ENCODE data around the gene TMEM63B.
"Not testable (repeated sequence)": the region's sequence is repeated elsewhere in the genome, so short reads cannot be mapped to it uniquely, and the experiment has no call there.

Gene TMEM63B

DNA sequence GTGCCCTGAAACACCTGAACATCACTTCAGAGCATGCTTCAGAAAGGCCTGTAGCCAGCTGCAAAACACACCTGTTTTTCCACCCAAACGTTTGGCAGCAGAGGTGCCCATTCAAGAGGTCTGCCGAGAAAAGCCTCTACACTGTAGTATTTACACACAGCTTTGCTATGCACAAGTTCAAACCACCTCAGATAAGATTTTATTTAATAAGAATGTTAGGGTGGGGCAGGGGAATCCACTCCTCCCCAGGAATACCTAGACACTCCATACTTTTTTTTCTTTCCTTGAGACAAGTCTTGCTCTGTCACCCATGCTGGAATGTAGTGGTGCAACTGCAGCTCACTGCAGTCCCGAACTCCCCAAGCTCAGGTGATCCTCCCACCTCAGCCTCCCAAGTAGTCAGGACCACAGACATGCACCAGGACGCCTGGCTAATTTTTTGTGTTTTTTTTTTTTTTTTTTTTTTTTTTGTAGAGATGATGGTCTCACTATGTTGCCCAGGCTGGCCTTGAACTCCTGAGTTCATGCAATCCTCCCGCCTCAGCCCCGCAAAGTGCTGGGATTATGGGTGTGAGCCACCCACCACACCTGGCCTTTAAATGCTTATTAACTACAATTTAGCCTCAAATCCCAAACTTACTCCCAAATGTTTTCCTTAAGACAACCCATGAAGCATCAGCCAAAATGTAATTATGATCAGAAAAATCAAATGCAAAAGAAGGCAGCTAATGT is 9.8 kb upstream of the TMEM63B start:
- no peak for DNase-seq

DNA sequence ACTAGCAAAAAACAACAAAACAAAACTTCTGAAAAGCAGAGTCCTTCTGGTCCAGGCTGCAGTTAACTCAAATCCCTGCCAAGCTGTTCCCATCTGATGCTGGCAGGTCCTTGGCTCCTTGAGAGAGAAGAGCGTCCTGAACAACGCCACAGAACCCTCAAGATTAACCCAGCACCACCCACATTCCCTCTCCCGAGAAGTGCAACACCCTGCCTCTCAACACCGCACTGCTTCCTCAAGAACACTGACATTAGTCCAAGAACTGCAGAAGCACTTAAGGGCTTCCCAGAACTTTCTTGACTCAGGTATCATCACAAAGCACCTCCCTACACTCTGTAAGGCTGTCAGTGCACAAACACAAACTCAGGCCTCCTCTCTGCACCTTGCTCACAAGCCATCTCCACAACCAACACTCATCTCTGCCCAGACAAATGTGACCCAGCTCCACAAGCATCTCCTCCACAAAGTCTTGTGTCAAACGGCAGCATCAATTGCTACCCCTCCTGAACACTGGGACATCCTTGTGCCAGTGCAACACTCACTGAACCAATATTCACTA is 7.6 kb upstream of the TMEM63B start:
- DNase-seq, result no peak

DNA sequence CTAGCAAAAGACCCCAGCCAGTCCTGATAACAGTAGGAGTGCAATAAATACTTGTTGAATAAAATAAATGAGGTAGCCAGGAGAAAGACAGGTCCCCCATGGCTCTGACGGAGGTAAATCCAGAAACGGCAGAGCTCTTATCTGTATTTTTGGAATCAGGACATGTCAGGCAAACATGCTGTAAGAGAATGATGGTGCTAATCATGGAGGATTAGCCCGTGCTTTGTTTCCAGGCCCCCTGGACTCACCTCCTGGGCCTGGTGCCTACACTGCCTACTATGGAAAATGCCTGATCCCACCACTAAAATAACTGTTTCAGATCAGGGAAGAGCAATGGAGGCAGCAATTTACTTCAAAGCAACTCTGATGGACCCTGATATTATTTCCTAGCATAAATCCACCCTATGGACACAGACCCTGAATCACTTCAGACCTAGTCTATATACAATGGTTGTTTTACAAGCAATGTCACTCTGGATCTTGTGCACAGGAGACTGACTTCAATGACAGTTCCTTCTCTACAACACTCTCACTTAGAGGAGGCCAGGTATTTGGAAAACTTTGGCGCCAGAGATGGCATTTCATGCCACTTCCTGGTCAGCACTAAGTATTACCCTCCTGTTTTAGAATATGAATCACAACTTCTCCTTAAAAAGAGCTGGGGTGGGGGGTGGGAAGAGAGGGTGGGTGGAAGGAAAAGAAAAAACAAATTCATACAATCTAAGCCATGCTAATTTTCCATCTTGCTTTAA is 6.5 kb upstream of the TMEM63B start:
- no peak for DNase-seq

DNA sequence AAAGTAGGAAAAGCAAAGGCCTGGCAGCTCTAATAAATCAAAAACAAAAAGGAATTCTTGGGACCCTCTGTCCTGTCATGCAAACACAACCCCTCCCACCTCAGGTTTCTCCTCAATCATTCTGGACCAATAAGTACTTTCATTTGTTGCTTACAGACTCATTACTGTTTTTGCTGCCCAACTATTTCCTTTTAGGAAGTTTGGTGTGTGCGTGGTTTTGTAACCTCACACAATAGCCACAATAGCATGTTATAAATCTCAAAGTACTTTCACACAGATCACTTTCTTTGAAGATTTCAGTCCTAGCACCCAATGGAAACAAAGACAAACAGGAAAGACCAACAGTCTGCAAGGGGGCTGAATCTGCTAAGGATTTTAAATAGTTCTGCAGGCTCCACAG is 4.6 kb upstream of the TMEM63B start:
- DNase-seq, result no peak

DNA sequence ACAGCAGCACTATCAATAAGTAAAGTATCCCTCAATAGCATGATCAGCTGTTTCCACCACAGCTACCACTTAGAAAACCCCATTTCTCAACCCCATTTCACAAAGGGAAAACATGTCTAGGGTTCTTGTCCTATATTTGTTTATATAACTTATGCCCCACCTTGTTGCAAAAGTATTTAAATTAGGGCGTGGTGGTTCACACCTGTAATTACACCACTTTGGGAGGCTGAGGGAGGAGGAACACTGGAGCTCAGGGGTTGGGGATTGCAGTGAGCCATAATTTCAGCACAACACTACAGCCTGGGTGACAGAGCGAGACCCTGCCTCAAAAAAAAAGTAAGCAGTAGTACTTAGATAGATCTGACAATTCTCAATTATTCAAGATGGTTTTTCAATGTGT is 3.8 kb upstream of the TMEM63B start:
- no peak for DNase-seq

DNA sequence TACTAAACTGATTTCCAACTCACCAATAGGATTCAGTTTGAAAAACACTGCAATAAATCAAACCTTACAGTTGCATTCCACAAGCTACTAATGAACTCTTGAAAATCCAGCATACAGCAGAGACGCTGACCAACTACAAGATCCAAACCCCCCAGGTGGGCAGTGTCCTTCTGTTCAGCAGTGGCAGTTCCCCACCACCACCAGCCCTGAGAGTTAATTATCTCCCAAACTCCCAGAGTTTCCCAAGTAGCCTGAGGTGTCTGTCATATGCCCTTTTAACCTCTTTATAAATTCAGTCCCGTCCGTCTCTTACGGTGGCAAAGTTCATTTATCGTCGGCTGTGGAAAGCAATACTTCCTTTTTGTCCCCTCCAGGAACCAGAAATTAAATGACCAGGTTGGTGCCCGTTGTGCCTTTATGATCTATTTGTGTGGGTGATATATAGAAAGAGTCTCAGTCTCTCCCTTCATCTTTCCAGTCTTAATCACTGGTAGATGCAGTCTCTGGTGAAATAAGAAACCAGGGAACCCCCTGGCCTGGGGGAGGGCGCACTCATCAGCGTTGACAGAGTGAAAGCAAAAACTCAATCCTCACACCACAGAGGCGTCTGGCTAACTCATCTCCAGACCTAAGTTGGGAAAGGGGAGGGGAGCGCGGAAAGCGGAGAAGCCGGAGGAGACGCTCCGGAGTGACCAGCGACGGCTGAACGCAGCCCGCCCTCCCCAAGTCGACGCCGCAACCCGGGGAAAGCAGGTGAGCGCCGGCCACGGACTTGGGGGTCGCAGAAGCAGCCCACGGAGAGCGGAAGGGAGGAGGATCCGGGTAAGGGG is 819 bp upstream of the TMEM63B start:
- peak; percentile 69 for DNase-seq

DNA sequence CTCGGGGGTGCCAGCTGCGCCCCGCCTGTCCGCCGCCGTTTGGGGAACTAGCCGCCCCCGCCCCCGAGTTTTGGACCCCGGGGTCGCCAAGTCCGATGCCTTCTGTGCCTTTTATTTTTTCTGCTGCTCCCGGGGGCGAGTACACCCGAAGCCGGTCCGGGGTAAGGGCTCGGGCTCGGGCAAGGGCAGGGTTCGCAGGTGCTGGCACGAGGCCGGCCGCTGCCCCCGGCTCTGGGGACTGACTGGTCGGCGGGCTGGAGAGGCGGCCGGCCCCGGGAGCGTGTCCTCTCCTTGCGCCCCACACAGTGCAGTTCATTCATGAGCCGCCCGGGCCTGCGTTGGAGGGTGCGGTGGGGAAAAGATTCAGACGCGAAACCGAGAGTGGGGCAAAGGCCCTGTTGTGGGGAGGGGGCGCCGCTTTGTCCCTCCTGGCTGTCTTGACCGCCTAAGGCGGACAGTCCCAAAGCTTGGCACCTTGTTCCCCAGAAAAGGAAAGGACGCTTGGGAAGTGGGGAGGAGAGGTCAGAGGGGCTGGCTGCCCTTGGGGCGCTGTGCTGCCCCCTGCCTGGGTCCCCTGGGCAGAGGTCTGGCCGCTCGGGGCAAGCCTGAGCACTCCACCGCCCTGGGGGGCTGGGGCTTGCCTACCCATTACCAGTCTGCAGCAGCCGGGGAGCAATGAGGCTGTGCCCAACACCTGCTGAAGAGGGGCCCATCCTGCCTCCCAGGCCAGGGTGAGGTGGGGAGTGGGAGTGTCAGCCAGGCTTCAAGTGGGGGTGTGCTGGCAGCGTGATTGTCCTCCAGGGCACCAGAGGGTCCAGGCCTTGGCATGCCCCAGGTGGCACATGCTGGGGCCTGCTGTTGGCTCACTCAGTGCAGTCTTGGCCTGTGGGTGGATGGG is 915 bp downstream of the TMEM63B start:
- peak; percentile 63 for DNase-seq

DNA sequence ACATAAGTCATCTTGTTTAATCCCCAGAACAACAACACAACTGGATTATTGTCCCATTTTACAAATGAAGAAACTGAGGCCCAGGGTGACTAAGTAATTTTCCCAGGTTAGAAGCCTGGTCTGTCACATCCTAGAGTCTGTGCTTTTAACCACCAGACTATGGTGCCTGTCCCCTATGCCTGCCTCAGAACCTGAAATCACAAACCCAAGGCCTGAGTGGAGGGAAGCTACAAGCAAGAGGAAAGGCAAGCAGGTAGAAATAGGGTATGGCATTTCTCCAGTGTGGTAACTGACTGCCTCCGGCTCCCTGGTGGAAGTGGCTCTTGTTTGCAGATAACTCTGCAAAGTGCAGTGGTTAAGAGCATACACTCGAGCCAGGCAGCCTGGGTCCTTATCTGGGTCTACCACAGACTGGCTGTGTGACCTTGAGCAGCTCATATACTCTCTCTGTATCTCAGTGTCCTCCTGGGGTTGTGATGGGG is 2.5 kb downstream of the TMEM63B start:
- DNase-seq, result no peak

DNA sequence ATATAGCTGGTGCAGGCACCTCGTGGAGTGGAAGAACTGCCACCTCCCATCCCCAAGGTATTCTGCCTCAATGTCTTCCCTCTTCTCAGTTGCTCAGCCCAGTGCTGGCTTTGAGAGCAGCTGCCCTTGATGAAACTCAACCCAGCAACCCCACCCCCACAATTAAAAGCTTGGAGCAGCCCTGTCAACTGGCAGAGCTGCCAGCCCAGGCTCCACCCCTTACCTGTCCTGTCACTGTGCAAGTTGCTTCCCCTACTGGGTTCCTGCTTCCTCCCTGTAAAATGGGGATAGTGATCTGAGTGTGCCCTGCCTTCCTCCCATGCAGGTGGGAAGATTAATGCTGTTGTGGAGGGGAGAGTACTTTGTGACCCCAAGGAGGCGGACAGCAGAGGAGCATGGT is 4.5 kb downstream of the TMEM63B start:
- DNase-seq, result no peak

DNA sequence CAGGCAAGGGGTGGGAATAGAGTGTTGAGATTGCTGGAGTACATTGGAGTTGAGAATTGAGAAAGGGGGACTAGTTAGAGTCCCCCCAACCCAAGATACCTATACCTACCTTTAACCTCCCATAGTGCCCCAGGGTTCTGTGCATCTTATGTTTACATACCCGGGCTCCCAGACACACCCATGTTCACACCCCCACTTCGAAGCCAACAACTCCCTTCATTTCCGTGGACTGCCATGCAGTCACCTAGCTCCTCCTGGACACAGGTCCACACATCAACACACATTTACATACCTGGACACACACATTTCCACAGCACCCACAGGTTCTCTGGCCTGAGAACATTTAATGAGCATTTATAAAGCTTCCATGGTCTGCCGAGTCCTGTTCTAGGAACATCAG is 5.1 kb downstream of the TMEM63B start:
- DNase-seq, result no peak

DNA sequence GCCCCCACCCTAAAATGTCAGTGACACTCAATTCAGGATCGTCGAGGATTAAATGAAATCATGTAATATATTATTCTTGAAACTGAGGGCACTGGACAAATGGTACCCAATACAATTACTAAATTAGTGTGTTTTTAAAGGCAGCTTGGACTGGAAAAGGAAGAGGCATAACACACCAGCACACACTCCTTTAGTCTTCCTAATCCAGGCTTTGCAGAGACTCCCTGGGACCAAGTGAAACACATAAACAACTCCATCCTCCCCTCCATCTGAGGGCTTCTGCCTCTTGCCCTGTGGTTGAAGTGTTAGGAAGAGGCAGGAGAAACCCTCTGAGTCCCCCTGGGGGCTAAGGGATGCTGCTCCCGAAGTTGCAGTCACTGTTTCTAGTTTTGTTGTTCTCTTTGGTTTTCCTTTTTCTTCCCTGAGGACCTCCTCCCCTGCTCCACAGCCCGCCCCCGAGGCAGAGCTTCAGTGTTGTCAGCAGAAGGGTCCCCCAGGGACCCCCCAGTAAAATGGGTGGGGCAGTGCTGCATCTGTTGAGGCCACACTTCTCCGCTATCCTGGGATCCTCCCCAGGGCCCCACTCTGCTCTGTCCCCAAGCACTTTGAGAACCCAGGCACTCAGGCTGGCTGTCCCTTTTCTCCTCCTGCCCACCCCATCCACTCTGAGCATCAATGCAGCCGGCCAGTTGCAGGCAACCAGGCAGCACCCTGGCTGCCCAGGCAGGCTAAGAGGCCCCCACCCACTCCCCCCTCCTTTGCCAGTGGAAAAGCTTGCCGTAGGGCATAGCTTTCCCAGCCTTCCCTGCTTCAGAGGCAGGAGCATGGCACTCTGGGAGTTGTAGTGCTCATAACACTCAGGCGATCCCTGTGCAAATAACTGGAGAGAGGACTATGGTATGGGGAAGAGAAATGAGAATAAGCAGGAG is 5.9 kb downstream of the TMEM63B start:
- peak; percentile 35 for DNase-seq

DNA sequence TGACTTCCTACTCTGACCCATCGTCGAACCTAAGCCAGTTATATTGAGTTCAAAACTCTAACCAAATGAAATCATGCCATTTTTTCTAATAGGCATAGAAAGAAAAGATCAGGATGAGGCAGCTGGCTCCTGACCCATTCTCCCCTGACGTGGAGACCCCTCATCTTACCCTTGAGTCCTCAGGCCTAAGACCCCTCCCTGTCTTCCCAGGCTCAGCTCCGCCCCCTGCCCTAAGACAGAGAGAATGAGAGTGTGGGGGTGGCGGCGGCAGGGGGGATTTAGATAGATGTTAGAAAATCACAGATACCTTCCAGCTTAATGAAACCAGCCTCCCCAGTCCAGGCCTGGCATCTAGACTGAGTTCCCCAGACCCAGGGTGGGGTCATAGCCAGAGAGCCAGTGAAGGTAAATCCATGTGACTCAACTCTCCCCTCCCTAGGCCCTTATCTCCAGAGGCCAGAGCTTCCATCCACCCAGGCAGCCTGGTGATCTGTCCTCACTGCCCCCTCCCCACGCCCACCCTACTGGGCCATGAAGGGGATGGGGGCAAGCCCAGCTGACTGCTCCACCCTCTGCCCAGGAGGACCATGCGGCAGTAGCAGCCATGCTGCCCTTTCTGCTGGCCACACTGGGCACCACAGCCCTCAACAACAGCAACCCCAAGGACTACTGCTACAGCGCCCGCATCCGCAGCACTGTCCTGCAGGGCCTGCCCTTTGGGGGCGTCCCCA is 6.8 kb downstream of the TMEM63B start:
- no peak for DNase-seq

DNA sequence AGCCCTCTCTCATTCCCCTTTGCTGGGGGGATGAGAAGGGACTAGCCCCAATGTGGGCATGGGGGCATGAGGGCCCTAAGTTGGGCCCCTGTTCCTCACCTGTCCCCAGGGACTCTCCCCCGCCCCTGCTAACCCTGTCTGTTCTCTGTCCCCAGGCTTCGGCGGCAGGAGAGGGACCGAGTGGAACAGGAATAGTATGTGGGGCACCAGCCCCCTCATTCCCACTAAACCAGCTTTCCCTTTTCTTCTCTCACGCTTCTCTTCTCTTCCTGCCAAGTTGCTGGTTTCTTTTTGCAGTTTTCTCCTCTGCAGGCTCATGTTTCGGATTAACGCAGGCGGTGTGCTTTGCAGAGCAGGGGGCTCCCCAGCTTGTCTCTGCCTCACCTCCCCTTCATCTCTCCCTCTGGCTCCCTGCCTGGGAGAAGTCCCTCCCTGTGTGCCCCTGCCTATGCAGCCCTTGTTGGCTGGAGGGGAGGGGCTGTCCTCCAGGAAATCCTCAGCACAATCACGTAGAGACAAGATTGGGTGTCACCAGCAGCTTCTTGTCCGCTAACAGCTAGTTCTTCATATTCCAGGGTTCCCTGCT is 7.9 kb downstream of the TMEM63B start:
- DNase-seq, result no peak

DNA sequence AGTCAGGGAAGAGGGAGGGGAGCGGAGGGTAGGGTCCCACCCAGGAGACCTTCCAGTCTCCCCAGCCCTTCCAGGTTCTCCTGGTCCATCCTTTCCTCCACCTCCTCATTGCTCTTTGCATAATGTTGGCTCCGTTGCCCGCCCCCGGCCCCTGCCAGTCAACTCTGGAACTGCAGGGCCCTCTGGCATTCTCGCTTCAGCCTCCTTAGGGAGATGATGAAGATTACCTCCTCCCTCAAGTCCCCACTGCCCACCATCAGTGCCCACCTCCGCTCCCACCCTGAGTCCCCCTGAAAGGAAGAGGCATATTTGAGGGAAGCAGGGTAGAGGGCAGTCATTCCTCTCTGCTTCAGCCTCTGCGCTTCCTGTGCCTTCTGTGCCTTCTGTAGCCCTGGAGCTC is 8.5 kb downstream of the TMEM63B start:
- DNase-seq, result no peak

DNA sequence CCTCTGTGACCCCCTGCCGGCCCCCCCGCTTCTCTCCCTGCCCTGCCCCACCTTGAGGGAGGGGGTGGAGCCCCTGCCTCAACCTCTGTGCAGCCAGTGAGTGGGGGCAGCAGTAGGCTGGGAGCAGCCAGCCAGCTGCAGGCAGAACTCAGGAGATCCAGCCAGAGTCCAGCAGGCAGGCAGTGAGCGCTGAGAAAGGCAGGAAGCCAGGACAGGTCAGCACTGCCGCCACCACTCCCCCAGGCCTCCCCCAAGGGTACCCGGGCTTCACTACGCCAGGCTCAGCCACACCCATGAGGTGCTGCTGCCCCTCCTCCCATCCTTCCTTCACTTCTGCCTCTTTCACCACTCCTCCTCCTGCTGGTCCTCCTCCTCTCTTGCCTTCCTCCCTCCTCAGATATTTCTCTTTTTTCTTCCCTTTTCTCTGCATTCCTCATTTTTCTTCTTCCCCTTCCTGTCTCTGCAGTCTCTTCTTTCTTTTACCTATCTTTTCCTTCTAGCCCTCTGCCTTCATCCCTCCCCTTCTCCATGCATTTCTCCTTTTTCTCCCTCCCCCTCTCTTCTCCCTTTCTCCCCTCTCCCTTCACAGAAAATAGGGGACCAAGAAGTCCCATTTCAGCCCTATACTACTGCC is 11.5 kb downstream of the TMEM63B start:
- DNase-seq, result no peak

DNA sequence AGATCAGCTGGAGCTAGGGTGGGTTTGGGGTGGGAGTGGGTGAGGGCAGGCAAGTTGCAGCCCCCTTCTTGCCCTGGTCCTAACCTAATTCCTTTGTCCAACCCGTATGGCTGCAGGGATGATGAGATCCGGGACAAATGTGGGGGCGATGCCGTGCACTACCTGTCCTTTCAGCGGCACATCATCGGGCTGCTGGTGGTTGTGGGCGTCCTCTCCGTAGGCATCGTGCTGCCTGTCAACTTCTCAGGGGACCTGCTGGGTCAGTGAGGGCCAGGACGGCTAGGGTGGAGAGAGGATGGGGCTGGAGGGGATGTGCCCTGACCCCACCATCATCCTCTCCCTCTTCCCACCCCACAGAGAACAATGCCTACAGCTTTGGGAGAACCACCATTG is 12.0 kb downstream of the TMEM63B start:
- no peak for DNase-seq

DNA sequence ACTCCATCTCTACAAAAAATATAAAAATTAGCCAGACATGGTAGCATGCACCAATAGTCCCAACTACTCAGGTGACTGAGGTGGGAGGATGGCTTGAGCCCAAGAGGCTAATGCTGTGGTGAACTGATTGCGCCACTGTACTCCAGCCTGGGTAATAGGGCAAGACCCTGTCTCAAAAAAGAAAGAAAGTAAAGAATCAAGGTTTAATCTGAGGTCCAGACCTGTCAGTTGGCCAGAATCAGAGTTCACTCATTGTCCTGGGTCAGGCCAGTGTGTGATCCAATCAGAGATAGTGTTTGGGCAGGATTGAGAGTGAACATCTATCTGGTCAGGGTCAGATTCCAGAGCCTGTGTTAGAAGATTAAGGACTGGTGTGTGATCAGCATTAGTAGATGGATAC is 15.5 kb downstream of the TMEM63B start:
- no peak for DNase-seq

DNA sequence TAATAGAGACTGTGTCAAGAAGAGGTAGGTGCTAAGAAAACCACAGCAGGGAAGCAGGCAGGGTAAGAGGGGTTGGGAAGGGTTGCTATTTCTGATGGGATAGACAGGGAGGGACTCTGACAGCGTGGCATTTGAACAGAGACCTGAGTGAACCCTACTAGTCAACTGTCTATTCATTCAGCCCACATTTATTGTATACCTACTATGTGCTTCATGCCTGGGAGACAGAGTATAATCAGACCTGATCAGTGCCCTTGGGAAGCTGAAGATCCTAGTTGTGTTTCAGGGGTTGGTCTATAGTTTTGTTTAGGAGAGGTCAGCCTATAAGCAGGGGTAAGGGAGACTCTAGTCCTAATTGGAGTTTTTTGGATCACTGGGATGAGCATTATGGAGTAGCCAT is 16.4 kb downstream of the TMEM63B start:
- DNase-seq, result no peak

DNA sequence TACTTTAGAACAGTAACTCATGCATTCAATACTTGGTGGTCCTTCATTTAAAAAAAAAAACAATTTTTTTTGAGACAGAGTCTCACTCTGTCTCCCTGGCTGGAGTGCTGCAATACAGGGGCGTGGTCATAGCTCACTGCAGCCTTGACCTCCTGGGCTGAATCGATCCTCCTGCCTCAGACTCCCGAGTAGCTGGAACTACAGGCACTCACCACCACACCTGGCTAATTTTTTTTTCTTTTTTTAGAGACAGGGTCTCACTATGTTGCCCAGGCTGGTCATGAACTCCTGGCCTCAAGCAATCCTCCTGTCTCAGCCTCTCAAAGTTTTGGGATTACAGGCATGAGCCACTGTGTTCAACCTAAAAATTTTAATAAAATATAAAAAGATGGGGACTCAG is 17.2 kb downstream of the TMEM63B start:
- DNase-seq, result not testable (repeated sequence)

All from right kidney (tissue), 1 donor.